Astrocyte (in vitro differentiated cells and primary cell): Measurements from ENCODE around the gene LACRT. TPM values are rescaled to one million over a fixed set of nuclear protein-coding genes. Genes with fewer than 3 reads are reported as not detected.

Source experiments
- DNase-seq: peaks from one replicate; pipeline ENCODE4 v3.0.0-alpha.2; 2010; ENCODE audit warnings: low read depth
- FAIRE-seq: peaks from 2 replicates; lab custom pipeline; 2011; peaks lifted over from hg19 to GRCh38; lab: Jason Lieb, UNC
- H2AFZ ChIP-seq: 2 replicates; pipeline ENCODE4 v1.6.0; 2012; ENCODE audit warnings: low read depth, low read length, inconsistent platforms
- H3K27ac ChIP-seq: 2 replicates; pipeline ENCODE4 v1.5.1; 2011; ENCODE audit warnings: low read depth, low read length, inconsistent platforms
- H3K27me3 ChIP-seq: 2 replicates; pipeline ENCODE4 v1.6.0; 2011; ENCODE audit warnings: low read length, inconsistent platforms; ENCODE audit not compliant: insufficient read depth
- H3K36me3 ChIP-seq: 2 replicates; pipeline ENCODE4 v1.5.1; 2011; ENCODE audit warnings: low read length, inconsistent platforms; ENCODE audit not compliant: insufficient read depth
- H3K4me1 ChIP-seq: 2 replicates; pipeline ENCODE4 v1.5.1; 2011; ENCODE audit warnings: low read length, inconsistent platforms; ENCODE audit not compliant: insufficient read depth
- H3K4me2 ChIP-seq: 2 replicates; pipeline ENCODE4 v1.6.0; 2012; ENCODE audit warnings: low read length, inconsistent platforms
- H3K4me3 ChIP-seq: 2 replicates; pipeline ENCODE4 v1.5.1; 2011; ENCODE audit warnings: low read depth, mild to moderate bottlenecking, low read length, inconsistent platforms; ENCODE audit not compliant: insufficient read depth
- H3K79me2 ChIP-seq: 2 replicates; pipeline ENCODE4 v1.6.0; 2012; ENCODE audit warnings: mild to moderate bottlenecking, low read length, inconsistent platforms; ENCODE audit not compliant: insufficient read depth
- H3K9ac ChIP-seq: 2 replicates; pipeline ENCODE4 v1.6.0; 2012; ENCODE audit warnings: mild to moderate bottlenecking, low read length, inconsistent platforms
- H3K9me3 ChIP-seq: 2 replicates; pipeline ENCODE4 v1.5.1; 2012; ENCODE audit warnings: low read depth, mild to moderate bottlenecking, low read length, inconsistent platforms; ENCODE audit not compliant: insufficient read depth
- H4K20me1 ChIP-seq: 2 replicates; pipeline ENCODE4 v1.6.0; 2012; ENCODE audit warnings: low read length, inconsistent platforms; ENCODE audit not compliant: insufficient read depth
- H3K27ac Mint-ChIP-seq: one replicate; pipeline ENCODE4 v1.8.0; 2021; ENCODE audit warnings: mild to moderate bottlenecking, mixed read lengths; ENCODE audit not compliant: unreplicated experiment
- H3K27me3 Mint-ChIP-seq: one replicate; pipeline ENCODE4 v1.8.0; 2021; ENCODE audit warnings: low read depth, mixed read lengths; ENCODE audit not compliant: unreplicated experiment
- H3K36me3 Mint-ChIP-seq: one replicate; pipeline ENCODE4 v1.8.0; 2021; ENCODE audit warnings: low read depth, mixed read lengths; ENCODE audit not compliant: unreplicated experiment
- H3K4me1 Mint-ChIP-seq: one replicate; pipeline ENCODE4 v1.8.0; 2021; ENCODE audit warnings: low read depth, mixed read lengths; ENCODE audit not compliant: unreplicated experiment
- H3K4me3 Mint-ChIP-seq: one replicate; pipeline ENCODE4 v1.8.0; 2021; ENCODE audit warnings: mild to moderate bottlenecking, moderate library complexity, mixed read lengths; ENCODE audit not compliant: unreplicated experiment
- H3K9me3 Mint-ChIP-seq: one replicate; pipeline ENCODE4 v1.8.0; 2021; ENCODE audit warnings: mild to moderate bottlenecking, mixed read lengths; ENCODE audit not compliant: unreplicated experiment
- EZH2 ChIP-seq: IDR thresholded peaks from 2 replicates; pipeline ENCODE4 v1.6.1; 2012; ENCODE audit warnings: mild to moderate bottlenecking, low read length, inconsistent platforms; ENCODE audit not compliant: insufficient read depth
- total RNA-seq: library from RNA; stranded (reverse); gene quantifications from 2 replicates; pipeline ENCODE4 v1.2.1, GENCODE V29; 2021
- TF ChIP-seq, protein P1 (sequence below): IDR thresholded peaks from 2 replicates; pipeline ENCODE4 v1.5.1; 2011; ENCODE audit warnings: low read depth, mild to moderate bottlenecking, inconsistent platforms, low read length, moderate library complexity; ENCODE audit not compliant: insufficient read depth

LACRT gene
- total RNA-seq, 1 donor from 2014 or later, result not detected

GRCh38 chr12:54608769-54609168, 25.9 kb downstream of the LACRT start:
- no peak overlapping the region for H3K27ac Mint-ChIP-seq
- H3K36me3 ChIP-seq, result no peaks in the 10 kb centered on the region
- no peak for FAIRE-seq
- no peak overlapping the region for H2AFZ ChIP-seq
- no peaks in the 10 kb centered on the region for H3K4me1 ChIP-seq
- no peak overlapping the region for H3K4me2 ChIP-seq
- H3K79me2 ChIP-seq, result no peaks in the 10 kb centered on the region
- no peaks in the 10 kb centered on the region for H4K20me1 ChIP-seq
- no peak overlapping the region for H3K27ac ChIP-seq
- no peak for DNase-seq
- H3K27me3 ChIP-seq, result peaks cover 11% of the 10 kb centered on the region
- H3K4me3 ChIP-seq, result no peak overlapping the region
- peaks cover 41% of the 10 kb centered on the region for H3K27me3 Mint-ChIP-seq
- TF ChIP-seq, protein P1, sequence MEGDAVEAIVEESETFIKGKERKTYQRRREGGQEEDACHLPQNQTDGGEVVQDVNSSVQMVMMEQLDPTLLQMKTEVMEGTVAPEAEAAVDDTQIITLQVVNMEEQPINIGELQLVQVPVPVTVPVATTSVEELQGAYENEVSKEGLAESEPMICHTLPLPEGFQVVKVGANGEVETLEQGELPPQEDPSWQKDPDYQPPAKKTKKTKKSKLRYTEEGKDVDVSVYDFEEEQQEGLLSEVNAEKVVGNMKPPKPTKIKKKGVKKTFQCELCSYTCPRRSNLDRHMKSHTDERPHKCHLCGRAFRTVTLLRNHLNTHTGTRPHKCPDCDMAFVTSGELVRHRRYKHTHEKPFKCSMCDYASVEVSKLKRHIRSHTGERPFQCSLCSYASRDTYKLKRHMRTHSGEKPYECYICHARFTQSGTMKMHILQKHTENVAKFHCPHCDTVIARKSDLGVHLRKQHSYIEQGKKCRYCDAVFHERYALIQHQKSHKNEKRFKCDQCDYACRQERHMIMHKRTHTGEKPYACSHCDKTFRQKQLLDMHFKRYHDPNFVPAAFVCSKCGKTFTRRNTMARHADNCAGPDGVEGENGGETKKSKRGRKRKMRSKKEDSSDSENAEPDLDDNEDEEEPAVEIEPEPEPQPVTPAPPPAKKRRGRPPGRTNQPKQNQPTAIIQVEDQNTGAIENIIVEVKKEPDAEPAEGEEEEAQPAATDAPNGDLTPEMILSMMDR, result no peak
- no peak for TF ChIP-seq EZH2
- H3K36me3 Mint-ChIP-seq, result no peaks in the 10 kb centered on the region
- no peaks in the 10 kb centered on the region for H3K9me3 ChIP-seq
- H3K4me3 Mint-ChIP-seq, result no peak overlapping the region
- H3K9me3 Mint-ChIP-seq, result peaks cover 7% of the 10 kb centered on the region
- H3K9ac ChIP-seq, result no peak overlapping the region
- peaks cover 7% of the 10 kb centered on the region for H3K4me1 Mint-ChIP-seq

- Histone ChIP-seq H3K27ac (no peak overlapping the region), H2AFZ (no peak overlapping the region), H4K20me1 (no peaks in the 10 kb centered on the region), H3K4me2 (no peak overlapping the region), H3K4me3 (no peak overlapping the region), H3K9me3 (no peaks in the 10 kb centered on the region), H3K79me2 (no peaks in the 10 kb centered on the region), H3K4me1 (no peaks in the 10 kb centered on the region), H3K9ac (no peak overlapping the region), H3K36me3 (no peaks in the 10 kb centered on the region), H3K27me3 (peaks cover 11% of the 10 kb centered on the region)
- H3K27me3 Mint-ChIP-seq, result peaks cover 38% of the 10 kb centered on the region
- FAIRE-seq, result no peak
- H3K36me3 Mint-ChIP-seq, result no peaks in the 10 kb centered on the region
- DNase-seq, result no peak
- peaks cover 7% of the 10 kb centered on the region for H3K9me3 Mint-ChIP-seq
- no peak for TF ChIP-seq EZH2
- TF ChIP-seq, protein P1, result no peak
- no peak overlapping the region for H3K4me3 Mint-ChIP-seq
- peaks cover 9% of the 10 kb centered on the region for H3K4me1 Mint-ChIP-seq
- H3K27ac Mint-ChIP-seq, result no peak overlapping the region
Observed at GRCh38 chr12:54608156-54608555, 26.5 kb downstream of the LACRT start.

DNA sequence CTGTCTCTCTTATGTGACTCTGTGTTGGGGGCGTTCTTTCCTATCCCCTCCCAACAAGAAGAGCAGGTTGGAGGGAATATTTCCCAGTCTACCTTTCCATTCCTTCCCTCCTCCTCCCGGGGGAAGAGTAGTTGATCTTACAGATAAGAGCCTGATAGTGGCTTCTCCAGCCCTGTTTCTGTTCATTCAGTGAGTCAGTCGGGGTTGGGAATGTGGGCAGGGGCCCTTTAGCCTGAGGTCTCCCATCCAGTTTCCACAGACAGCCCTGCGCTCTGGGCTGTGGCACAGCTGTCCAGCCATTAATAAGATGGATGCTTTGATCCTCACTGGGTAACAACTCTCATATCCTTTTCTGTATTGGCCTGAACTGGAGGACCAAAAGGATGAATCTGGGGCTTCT, 28.1 kb downstream of the LACRT start:
- H3K4me2 ChIP-seq, result no peak overlapping the region
- H3K27ac Mint-ChIP-seq, result no peak overlapping the region
- no peak overlapping the region for H3K27ac ChIP-seq
- no peaks in the 10 kb centered on the region for H3K79me2 ChIP-seq
- H3K36me3 Mint-ChIP-seq, result no peaks in the 10 kb centered on the region
- DNase-seq, result no peak
- no peak overlapping the region for H3K4me3 ChIP-seq
- H3K9me3 ChIP-seq, result no peaks in the 10 kb centered on the region
- TF ChIP-seq EZH2, result no peak
- TF ChIP-seq, protein P1, result no peak
- H3K27me3 Mint-ChIP-seq, result peaks cover 36% of the 10 kb centered on the region
- no peaks in the 10 kb centered on the region for H3K36me3 ChIP-seq
- no peak overlapping the region for H3K4me3 Mint-ChIP-seq
- H3K27me3 ChIP-seq, result peaks cover 10% of the 10 kb centered on the region
- peaks cover 7% of the 10 kb centered on the region for H3K9me3 Mint-ChIP-seq
- H2AFZ ChIP-seq, result no peak overlapping the region
- H3K9ac ChIP-seq, result no peak overlapping the region
- H3K4me1 ChIP-seq, result no peaks in the 10 kb centered on the region
- no peak for FAIRE-seq
- H3K4me1 Mint-ChIP-seq, result peaks cover 12% of the 10 kb centered on the region
- no peaks in the 10 kb centered on the region for H4K20me1 ChIP-seq
